ENCODE measurements around the gene MYO16.

- TF ChIP-seq CTCF (IDR thresholded peaks at IDR 0.05): no peak
- no peak for TF ChIP-seq ZFX (IDR thresholded peaks at IDR 0.05; ENCODE audit: borderline replicate concordance)
Measured at GRCh38 chr13:108657519-108657918, 28.1 kb downstream of the MYO16 start.
